OCI-LY3 (cell line): ENCODE measurements around the gene HLA-DMB.

ENCODE experiments used
- H2AFZ ChIP-seq: fragments of 200-600, 300-600 bp; shearing (Covaris generic); 2 replicates; pipeline ENCODE4 v1.6.0; 2014; ENCODE audit warnings: antibody characterized with exemption, low read depth, low read length
- H3K27ac ChIP-seq: fragments of 200-600, 300-600 bp; sonication (generic); 2 replicates; pipeline ENCODE4 v1.5.1; 2014; ENCODE audit warnings: mild to moderate bottlenecking, low read length, moderate library complexity, mixed read lengths
- H3K27me3 ChIP-seq: fragments of 200-600, 300-600 bp; sonication (generic); 2 replicates; pipeline ENCODE4 v1.6.1; 2014; ENCODE audit warnings: low read depth, low read length, mixed read lengths
- H3K36me3 ChIP-seq: fragments of 200-600, 300-600 bp; sonication (generic); replicated peaks from 2 replicates; pipeline ENCODE3; 2014; ENCODE audit warnings: low read depth, low read length, mixed read lengths
- H3K4me1 ChIP-seq: fragments of 300-600, 200-600 bp; sonication (generic); 2 replicates; pipeline ENCODE4 v1.6.1; 2014; ENCODE audit warnings: low read length, mixed read lengths
- H3K4me2 ChIP-seq: fragments of 200-600, 300-600 bp; sonication (generic); 2 replicates; pipeline ENCODE4 v1.6.1; 2014; ENCODE audit warnings: low read length, mixed read lengths
- H3K4me3 ChIP-seq: fragments of 300-600, 200-600 bp; sonication (generic); 2 replicates; pipeline ENCODE4 v1.5.1; 2014; ENCODE audit warnings: antibody characterized with exemption, mild to moderate bottlenecking, low read length, moderate library complexity
- H3K79me2 ChIP-seq: fragments of 300-600, 200-600 bp; shearing (Covaris generic); 2 replicates; pipeline ENCODE4 v1.6.1; 2014; ENCODE audit warnings: mild to moderate bottlenecking, low read length, mixed read lengths
- H3K9ac ChIP-seq: fragments of 300-600, 200-600 bp; shearing (Covaris generic); 2 replicates; pipeline ENCODE4 v1.6.0; 2014; ENCODE audit warnings: mild to moderate bottlenecking, low read length, moderate library complexity
- H3K9me3 ChIP-seq: fragments of 200-600, 300-600 bp; shearing (Covaris generic); 2 replicates; pipeline ENCODE4 v1.6.1; 2014; ENCODE audit warnings: low read length, mixed read lengths; ENCODE audit not compliant: insufficient read depth
- H4K20me1 ChIP-seq: fragments of 200-600, 300-600 bp; sonication (generic); 2 replicates; pipeline ENCODE4 v1.6.1; 2016; ENCODE audit warnings: low read length, mixed read lengths; ENCODE audit not compliant: insufficient read depth
- CTCF ChIP-seq: fragments of 200-600, 300-600 bp; sonication (generic); IDR thresholded peaks from 2 replicates; pipeline ENCODE4 v1.5.1; 2014; ENCODE audit warnings: antibody characterized with exemption, low read length, low read depth
- EZH2phosphoT487 ChIP-seq: fragments of 200-600 bp; shearing (Covaris generic); IDR thresholded peaks from 2 replicates; pipeline ENCODE4 v1.6.1; 2018; ENCODE audit warnings: antibody characterized with exemption, mixed run types, low read depth

The HLA-DMB gene

GRCh38 chr6:32941214-32941768, 463 bp upstream of the HLA-DMB start:
- peak overlapping the region; percentile 87 for H3K4me2 ChIP-seq
- H3K36me3 ChIP-seq = peaks cover 28% of the 10 kb centered on the region
- no peaks in the 10 kb centered on the region for H3K27me3 ChIP-seq
- H3K4me1 ChIP-seq = peaks cover 59% of the 10 kb centered on the region
- H3K27ac ChIP-seq = peak overlapping the region; percentile 99
- peaks cover 30% of the 10 kb centered on the region for H3K79me2 ChIP-seq
- peak overlapping the region; percentile 82 for H3K9ac ChIP-seq
- H3K4me3 ChIP-seq = peak overlapping the region; percentile 86
- no peak for TF ChIP-seq EZH2phosphoT487
- TF ChIP-seq CTCF = peak; percentile 17; the same call in 1 of the 2 replicates
- peaks cover 3% of the 10 kb centered on the region; the same call in 1 of the 2 replicates for H3K9me3 ChIP-seq
- H4K20me1 ChIP-seq = no peaks in the 10 kb centered on the region
- H2AFZ ChIP-seq = no peak overlapping the region

- Histone ChIP-seq H4K20me1 (no peaks in the 10 kb centered on the region), H3K9ac (no peak overlapping the region), H2AFZ (no peak overlapping the region), H3K4me3 (no peak overlapping the region), H3K36me3 (peaks cover 43% of the 10 kb centered on the region), H3K27ac (no peak overlapping the region), H3K4me2 (no peak overlapping the region), H3K79me2 (peaks cover 28% of the 10 kb centered on the region), H3K27me3 (no peaks in the 10 kb centered on the region), H3K9me3 (no peaks in the 10 kb centered on the region), H3K4me1 (peaks cover 37% of the 10 kb centered on the region)
- TF ChIP-seq CTCF (no peak), EZH2phosphoT487 (no peak)
Measured at GRCh38 chr6:32938494-32938893, 2.3 kb downstream of the HLA-DMB start.

GRCh38 chr6:32937230-32937633, 3.6 kb downstream of the HLA-DMB start:
- Histone ChIP-seq H3K27ac (no peak overlapping the region), H4K20me1 (no peaks in the 10 kb centered on the region), H3K4me2 (no peak overlapping the region), H3K4me1 (peaks cover 25% of the 10 kb centered on the region), H3K9me3 (no peaks in the 10 kb centered on the region), H3K79me2 (peaks cover 19% of the 10 kb centered on the region), H3K4me3 (no peak overlapping the region), H2AFZ (no peak overlapping the region), H3K9ac (no peak overlapping the region), H3K36me3 (peaks cover 43% of the 10 kb centered on the region), H3K27me3 (no peaks in the 10 kb centered on the region)
- TF ChIP-seq EZH2phosphoT487 (no peak), CTCF (no peak)

- no peak overlapping the region for H3K4me2 ChIP-seq
- TF ChIP-seq EZH2phosphoT487 = no peak
- TF ChIP-seq CTCF = no peak
- H3K79me2 ChIP-seq = peaks cover 19% of the 10 kb centered on the region
- H3K9me3 ChIP-seq = no peaks in the 10 kb centered on the region
- no peaks in the 10 kb centered on the region for H3K27me3 ChIP-seq
- peaks cover 18% of the 10 kb centered on the region for H3K4me1 ChIP-seq
- no peaks in the 10 kb centered on the region for H4K20me1 ChIP-seq
- H3K9ac ChIP-seq = no peak overlapping the region
- no peak overlapping the region for H3K27ac ChIP-seq
- H3K36me3 ChIP-seq = peaks cover 43% of the 10 kb centered on the region
- no peak overlapping the region for H2AFZ ChIP-seq
- H3K4me3 ChIP-seq = no peak overlapping the region
Measured at GRCh38 chr6:32936239-32937152, 4.3 kb downstream of the HLA-DMB start.
